ENCODE data around the gene IL19.
A peak's percentile ranks its signal among the peaks of the same experiment; 100 is the strongest.

- no peak for TF ChIP-seq CTCF (IDR thresholded peaks at IDR 0.05)
- TF ChIP-seq POLR2A (IDR thresholded peaks at IDR 0.05) = no peak
- peak in 1 of 2 donors; percentile 46 for TF ChIP-seq EP300 (IDR thresholded peaks at IDR 0.05)
These were observed 64.1 kb downstream of the IL19 start for GRCh38 chr1:206834711-206835110.
